GM19238 (cell line): Measurements from ENCODE around the gene RBBP6.
A peak's percentile ranks its signal among the peaks of the same experiment; 100 is the strongest.
"Not testable (repeated sequence)": the region's sequence is repeated elsewhere in the genome, so short reads cannot be mapped to it uniquely, and the experiment has no call there.

Experiments used
- DNase-seq: peaks from one replicate; pipeline ENCODE4 v3.0.0; 2011; ENCODE audit warnings: low spot score; ENCODE audit not compliant: insufficient read length

The RBBP6 gene, protein sequence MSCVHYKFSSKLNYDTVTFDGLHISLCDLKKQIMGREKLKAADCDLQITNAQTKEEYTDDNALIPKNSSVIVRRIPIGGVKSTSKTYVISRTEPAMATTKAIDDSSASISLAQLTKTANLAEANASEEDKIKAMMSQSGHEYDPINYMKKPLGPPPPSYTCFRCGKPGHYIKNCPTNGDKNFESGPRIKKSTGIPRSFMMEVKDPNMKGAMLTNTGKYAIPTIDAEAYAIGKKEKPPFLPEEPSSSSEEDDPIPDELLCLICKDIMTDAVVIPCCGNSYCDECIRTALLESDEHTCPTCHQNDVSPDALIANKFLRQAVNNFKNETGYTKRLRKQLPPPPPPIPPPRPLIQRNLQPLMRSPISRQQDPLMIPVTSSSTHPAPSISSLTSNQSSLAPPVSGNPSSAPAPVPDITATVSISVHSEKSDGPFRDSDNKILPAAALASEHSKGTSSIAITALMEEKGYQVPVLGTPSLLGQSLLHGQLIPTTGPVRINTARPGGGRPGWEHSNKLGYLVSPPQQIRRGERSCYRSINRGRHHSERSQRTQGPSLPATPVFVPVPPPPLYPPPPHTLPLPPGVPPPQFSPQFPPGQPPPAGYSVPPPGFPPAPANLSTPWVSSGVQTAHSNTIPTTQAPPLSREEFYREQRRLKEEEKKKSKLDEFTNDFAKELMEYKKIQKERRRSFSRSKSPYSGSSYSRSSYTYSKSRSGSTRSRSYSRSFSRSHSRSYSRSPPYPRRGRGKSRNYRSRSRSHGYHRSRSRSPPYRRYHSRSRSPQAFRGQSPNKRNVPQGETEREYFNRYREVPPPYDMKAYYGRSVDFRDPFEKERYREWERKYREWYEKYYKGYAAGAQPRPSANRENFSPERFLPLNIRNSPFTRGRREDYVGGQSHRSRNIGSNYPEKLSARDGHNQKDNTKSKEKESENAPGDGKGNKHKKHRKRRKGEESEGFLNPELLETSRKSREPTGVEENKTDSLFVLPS (N-terminal part only)

GRCh38 chr16:24539295-24539849 is at the start of gene RBBP6:
TSS of gene RBBP6 (plus strand) at chr16:24539566. CDS start at chr16:24540627, 1,061 bp downstream.
- peak; percentile 66 for DNase-seq

DNA sequence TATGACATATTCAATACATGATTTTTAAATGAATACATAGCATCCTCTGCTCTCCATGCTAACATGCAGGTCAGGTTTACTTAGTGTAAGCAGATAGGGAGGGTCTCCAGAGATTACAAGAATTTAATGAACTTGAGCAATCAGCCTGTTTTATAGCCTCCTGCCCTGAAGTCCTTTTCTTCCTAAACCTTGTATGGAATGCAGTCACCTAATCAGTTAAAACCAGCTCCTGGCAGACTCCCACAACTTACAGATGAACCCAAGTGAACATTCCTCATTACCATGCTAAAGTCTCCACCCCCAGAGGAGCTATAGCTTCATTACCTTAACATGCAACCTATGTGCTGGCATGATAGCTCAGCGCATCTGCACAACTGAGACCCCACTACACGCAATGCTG is 48.5 kb upstream of the RBBP6 start:
- no peak for DNase-seq

DNA sequence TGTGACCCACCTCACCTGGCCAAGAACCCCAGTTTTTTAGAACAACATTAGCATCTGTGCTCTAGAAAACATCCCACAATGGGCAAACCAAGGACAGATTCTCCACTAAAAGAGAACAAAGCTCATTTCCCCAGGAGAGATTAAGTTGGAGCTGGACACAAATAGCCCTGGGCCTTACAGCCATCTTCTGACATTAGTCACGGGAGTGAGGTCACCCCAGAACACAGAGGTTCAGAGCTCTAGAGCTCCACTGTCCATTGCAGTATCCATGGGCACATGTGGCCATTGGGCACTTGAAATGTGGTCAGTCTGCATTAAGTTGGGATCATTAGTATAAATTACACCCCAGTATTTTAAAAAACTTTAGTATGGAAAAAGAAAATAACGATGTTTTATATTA is 47.6 kb upstream of the RBBP6 start:
- DNase-seq = no peak

- DNase-seq = no peak
These were observed 45.5 kb upstream of the RBBP6 start for GRCh38 chr16:24493821-24494220.

- DNase-seq = not testable (repeated sequence)
These were observed 44.2 kb upstream of the RBBP6 start for GRCh38 chr16:24495207-24495606.

DNA sequence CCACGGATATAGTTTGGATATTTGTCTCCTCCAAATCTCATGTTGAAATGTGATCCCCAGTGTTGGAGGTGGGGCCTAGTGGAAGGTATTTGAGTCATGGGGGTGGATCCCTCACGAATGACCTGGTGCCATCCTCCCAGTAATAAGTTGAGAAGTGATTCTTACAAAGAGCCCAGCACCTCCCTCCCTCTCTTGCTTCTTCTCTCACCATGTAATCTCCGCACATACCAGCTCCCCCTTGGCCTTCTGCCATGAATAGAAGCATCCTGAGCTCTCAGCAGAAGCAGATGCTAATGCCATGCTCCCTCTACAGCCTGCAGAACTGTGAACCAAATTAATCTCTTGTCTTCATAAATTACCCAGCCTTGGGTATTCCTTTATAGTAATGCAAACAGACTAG is 41.9 kb upstream of the RBBP6 start:
- DNase-seq = no peak

DNA sequence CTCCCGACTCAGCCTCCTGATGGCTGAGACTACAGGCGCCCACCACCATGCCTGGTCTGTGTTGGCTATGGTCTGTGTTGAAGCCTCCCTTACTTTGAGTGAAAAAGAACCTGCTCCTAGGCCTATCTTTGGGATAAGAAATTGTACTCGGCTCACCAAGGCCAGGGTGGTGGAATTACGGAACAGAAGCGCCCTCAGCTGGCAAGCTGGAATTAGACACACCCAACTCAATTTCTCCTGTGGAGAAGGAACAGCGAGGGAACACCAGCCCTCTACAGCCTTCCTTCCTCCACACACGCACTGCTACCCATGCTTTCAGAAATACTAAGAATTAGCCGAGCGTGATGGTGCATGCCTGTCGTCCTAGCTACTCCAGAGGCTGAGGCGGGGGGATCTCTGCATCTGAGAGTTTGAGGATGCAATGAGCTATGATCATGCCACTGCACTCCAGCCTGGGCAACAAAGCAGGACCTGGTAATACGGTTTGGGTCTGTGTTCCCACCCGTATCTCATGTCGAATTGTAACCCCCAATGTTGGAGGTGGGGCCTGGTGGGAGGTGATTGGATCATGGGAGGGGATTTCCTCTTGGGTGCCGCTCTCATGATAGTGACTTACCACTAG is 40.1 kb upstream of the RBBP6 start:
- no peak for DNase-seq

- DNase-seq = peak; percentile 49
These were observed 34.7 kb upstream of the RBBP6 start for GRCh38 chr16:24504472-24505345.

- no peak for DNase-seq
These were observed 33.4 kb upstream of the RBBP6 start for GRCh38 chr16:24505959-24506358.

DNA sequence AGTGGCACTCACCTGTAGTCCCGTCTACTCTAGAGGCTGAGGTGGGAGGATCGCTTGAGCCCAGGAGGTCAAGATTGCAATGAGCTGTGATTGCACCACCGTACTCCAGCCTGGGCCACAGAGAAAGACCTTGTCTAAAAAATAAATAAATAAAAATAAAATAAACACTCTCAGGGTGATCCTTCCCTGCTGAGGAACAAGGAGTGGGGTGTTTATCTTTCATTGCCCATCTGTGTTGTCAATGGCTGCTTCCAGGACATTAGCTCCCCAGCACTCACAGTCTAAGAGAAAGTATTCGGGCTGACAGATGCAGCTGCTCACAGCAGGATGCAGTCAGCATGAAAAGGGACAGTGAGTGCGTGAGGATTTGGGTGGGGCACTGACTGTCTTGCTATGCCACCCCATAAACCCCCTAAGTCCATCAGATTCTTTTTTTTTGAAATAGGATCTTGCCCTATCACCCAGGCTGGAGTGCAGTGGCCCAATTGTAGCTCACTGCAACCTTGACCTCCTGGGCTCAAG is 31.3 kb upstream of the RBBP6 start:
- no peak for DNase-seq

DNA sequence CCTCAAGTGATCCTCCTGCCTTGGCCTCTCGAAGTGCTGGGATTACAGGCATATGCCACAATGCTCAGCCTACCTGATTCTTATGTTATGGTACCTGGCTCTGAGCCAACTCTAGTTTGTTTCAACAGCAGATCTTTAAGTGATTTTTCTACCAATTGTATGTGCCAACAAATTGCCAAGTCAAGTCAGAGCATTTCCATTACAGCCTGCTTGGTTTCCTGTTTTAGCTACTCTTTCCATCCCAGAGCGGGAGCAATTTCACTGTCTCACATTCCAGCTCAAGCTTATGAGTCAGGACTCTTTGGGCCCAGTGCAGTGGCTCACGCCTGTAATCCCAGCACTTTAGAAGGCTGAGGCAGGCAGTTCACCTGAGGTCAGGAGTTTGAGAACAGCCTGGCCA is 30.8 kb upstream of the RBBP6 start:
- DNase-seq = no peak

- DNase-seq = no peak
These were observed 29.8 kb upstream of the RBBP6 start for GRCh38 chr16:24509536-24509935.

GRCh38 chr16:24511174-24511573 is 28.2 kb upstream of the RBBP6 start:
- DNase-seq = no peak

- no peak for DNase-seq
These were observed 27.6 kb upstream of the RBBP6 start for GRCh38 chr16:24511792-24512191.

- DNase-seq = no peak
These were observed 25.3 kb upstream of the RBBP6 start for GRCh38 chr16:24514096-24514495.

- no peak for DNase-seq
These were observed 24.2 kb upstream of the RBBP6 start for GRCh38 chr16:24515186-24515585.

DNA sequence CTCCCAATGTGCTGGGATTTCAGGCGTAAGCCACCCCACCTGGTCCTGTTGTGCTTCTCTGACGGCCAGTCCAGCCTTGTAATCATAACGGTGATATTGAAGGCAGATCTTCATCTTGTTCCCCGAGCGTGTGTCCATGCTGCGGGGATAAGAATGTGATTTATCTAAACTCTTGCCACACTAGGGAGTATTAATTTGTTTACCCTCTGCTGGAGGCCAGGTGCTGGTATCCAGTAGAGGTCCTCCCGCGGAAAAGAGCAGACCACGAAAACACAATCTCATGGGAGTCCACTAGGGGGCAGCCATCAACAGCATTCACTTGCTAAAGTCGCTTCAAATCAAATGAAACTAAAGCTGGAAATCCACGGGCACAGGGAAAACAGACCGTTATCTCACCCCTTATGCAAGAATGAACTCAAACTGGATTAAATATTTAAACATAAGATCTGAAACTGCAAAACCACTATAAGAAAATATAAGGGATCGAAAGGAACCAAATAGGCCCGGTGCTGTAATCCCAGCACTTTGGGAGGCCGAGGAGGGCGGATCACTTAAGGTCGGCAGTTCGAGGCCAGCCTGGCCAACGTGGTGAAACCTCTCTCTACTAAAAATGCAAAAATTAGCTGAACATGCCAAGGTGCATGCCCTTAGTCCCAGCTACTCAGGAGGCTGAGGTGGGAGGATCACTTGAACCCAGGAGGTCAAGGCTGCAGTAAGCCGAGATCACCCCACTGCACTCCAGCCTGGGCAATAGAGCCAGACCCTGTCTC is 22.3 kb upstream of the RBBP6 start:
- peak; percentile 47 for DNase-seq

GRCh38 chr16:24518498-24518897 is 20.9 kb upstream of the RBBP6 start:
- DNase-seq = no peak

DNA sequence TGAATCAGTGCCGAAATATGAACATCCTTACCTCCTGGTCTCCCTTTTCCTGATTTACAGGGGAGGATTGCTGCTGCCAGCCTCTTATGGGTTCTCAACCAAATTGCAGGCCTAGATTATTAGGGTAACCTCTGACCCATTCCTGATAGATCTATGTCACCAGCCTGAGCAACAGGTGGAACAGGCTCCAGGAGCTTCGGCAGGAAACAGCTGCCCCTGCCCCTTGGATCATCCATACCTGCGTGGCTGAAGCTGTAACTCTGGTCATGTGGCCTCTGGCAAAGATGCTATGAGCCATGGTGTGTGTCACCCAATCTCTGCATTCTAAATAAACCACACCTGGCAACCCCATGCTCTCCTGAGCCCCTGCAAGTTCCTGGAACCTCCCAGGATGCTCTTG is 18.4 kb upstream of the RBBP6 start:
- no peak for DNase-seq
